Measurements from ENCODE around the gene FOXG1.

The FOXG1 gene

GRCh38 chr14:28766469-28766955 is at the start of gene FOXG1:
TSS of gene FOXG1 (plus strand) at chr14:28766787. CDS start at chr14:28767280, 493 bp downstream.
- DNase-seq (ENCODE audit: low spot score) = no peak

GRCh38 chr14:28719130-28719529 is 47.5 kb upstream of the FOXG1 start:
- no peak for DNase-seq (ENCODE audit: low spot score)

- no peak for DNase-seq (ENCODE audit: low spot score)
Measured at GRCh38 chr14:28731358-28731757, 35.2 kb upstream of the FOXG1 start.

GRCh38 chr14:28742171-28742846 is 24.3 kb upstream of the FOXG1 start:
- no peak for DNase-seq (ENCODE audit: low spot score)

GRCh38 chr14:28744126-28744525 is 22.5 kb upstream of the FOXG1 start:
- DNase-seq (ENCODE audit: low spot score) = peak; percentile 15

GRCh38 chr14:28745176-28745575 is 21.4 kb upstream of the FOXG1 start:
- DNase-seq (ENCODE audit: low spot score) = no peak

- DNase-seq (ENCODE audit: low spot score) = no peak
Measured at GRCh38 chr14:28746247-28746646, 20.3 kb upstream of the FOXG1 start.

- peak; percentile 74 for DNase-seq (ENCODE audit: low spot score)
Measured at GRCh38 chr14:28751467-28752058, 15.0 kb upstream of the FOXG1 start.

GRCh38 chr14:28754209-28754985 is 12.2 kb upstream of the FOXG1 start:
- peak; percentile 55 for DNase-seq (ENCODE audit: low spot score)

GRCh38 chr14:28755198-28755815 is 11.3 kb upstream of the FOXG1 start:
- DNase-seq (ENCODE audit: low spot score) = no peak

- DNase-seq (ENCODE audit: low spot score) = no peak
Measured at GRCh38 chr14:28755884-28756268, 10.7 kb upstream of the FOXG1 start.

GRCh38 chr14:28756269-28756883 is 10.2 kb upstream of the FOXG1 start:
- no peak for DNase-seq (ENCODE audit: low spot score)

- DNase-seq (ENCODE audit: low spot score) = peak; percentile 55
Measured at GRCh38 chr14:28756884-28757570, 9.6 kb upstream of the FOXG1 start.

- DNase-seq (ENCODE audit: low spot score) = no peak
Measured at GRCh38 chr14:28757786-28758185, 8.8 kb upstream of the FOXG1 start.

- no peak for DNase-seq (ENCODE audit: low spot score)
Measured at GRCh38 chr14:28758253-28758884, 8.2 kb upstream of the FOXG1 start.

- no peak for DNase-seq (ENCODE audit: low spot score)
Measured at GRCh38 chr14:28758885-28759652, 7.5 kb upstream of the FOXG1 start.

GRCh38 chr14:28759653-28760313 is 6.8 kb upstream of the FOXG1 start:
- no peak for DNase-seq (ENCODE audit: low spot score)

- no peak for DNase-seq (ENCODE audit: low spot score)
Measured at GRCh38 chr14:28760431-28760996, 6.1 kb upstream of the FOXG1 start.

Measured in RKO (cell line).